ENCODE results near the gene TRAPPC8.
"Not testable (repeated sequence)": the region's sequence is repeated elsewhere in the genome, so short reads cannot be mapped to it uniquely, and the experiment has no call there.

GRCh38 chr18:31926988-31927387 lies 15.9 kb downstream of the TRAPPC8 start:
- not testable (repeated sequence) for TF ChIP-seq USF1 (IDR thresholded peaks at IDR 0.05; ENCODE audit: borderline replicate concordance, extremely low read length, insufficient read depth, low read depth, low read length); NFIC (IDR thresholded peaks at IDR 0.05; ENCODE audit: low read depth, low read length); IRF4 (IDR thresholded peaks at IDR 0.05; ENCODE audit: low read depth, low read length)
